SK-N-SH (cell line): ENCODE results near the gene ZDHHC8. TPM values are rescaled to one million over a fixed set of nuclear protein-coding genes. Genes with fewer than 3 reads are reported as not detected.
A peak's percentile ranks its signal among the peaks of the same experiment; 100 is the strongest.

ENCODE experiments used
- CTCF ChIA-PET: fragments of 300-600, 350-600 bp; formaldehyde crosslinking; extraction: SDS; loops from one replicate; lab custom pipeline; 2021; lab: Yijun Ruan, JAX
- POLR2A ChIA-PET: fragments of 350-600 bp; sonication (Branson Sonifier 250); formaldehyde crosslinking; extraction: SDS; loops from one replicate; lab custom pipeline; 2020; ENCODE audit warnings: antibody characterized with exemption, inconsistent platforms; lab: Yijun Ruan, JAX
- DNase-seq: peaks from one replicate; pipeline ENCODE4 v3.0.0; 2012
- H2AFZ ChIP-seq: fragments of 200-600 bp; sonication (generic); 2 replicates; pipeline ENCODE4 v1.8.1; 2016; ENCODE audit warnings: antibody characterized with exemption, mild to moderate bottlenecking, low read depth
- H3F3A ChIP-seq: fragments of 200-600 bp; sonication (generic); replicated peaks from 2 replicates; pipeline ENCODE3; 2016; ENCODE audit warnings: antibody characterized with exemption, mild to moderate bottlenecking; ENCODE audit not compliant: insufficient read depth
- H3K27ac ChIP-seq, 2 experiments: fragments of 200-500 bp in 1 of 2; fragments of 200-600 bp in 1 of 2; sonication (Bioruptor generic) in 1 of 2; sonication (generic), shearing (Covaris generic) in 1 of 2; 2 replicates each; pipeline versions ENCODE4 v1.5.1 to v1.6.1; 2014 to 2016; ENCODE audit warnings: low read depth in 2 of 2, inconsistent platforms in 1 of 2, low read length in 1 of 2, mild to moderate bottlenecking in 1 of 2, mixed read lengths in 1 of 2
- H3K27me3 ChIP-seq: fragments of 200-600 bp; sonication (generic), shearing (Covaris generic); 2 replicates; pipeline ENCODE4 v1.6.1; 2016; ENCODE audit warnings: mixed run types; ENCODE audit not compliant: insufficient read depth
- H3K36me3 ChIP-seq, 2 experiments: fragments of 200-500 bp in 1 of 2; fragments of 200-600 bp in 1 of 2; sonication (Bioruptor generic) in 1 of 2; sonication (generic) in 1 of 2; replicated peaks in 1 of 2; 2 replicates each; pipeline versions ENCODE3 to v1.5.1; 2014 to 2016; ENCODE audit warnings: low read length in 1 of 2, mild to moderate bottlenecking in 1 of 2; ENCODE audit not compliant: insufficient read depth in 2 of 2, control insufficient read depth in 1 of 2
- H3K4me1 ChIP-seq, 2 experiments: fragments of 200-500 bp in 1 of 2; fragments of 200-600 bp in 1 of 2; sonication (Bioruptor generic) in 1 of 2; sonication (generic), shearing (Covaris generic) in 1 of 2; 2 replicates each; pipeline versions ENCODE4 v1.5.1 to v1.6.1; 2014 to 2016; ENCODE audit warnings: low read depth in 1 of 2, low read length in 1 of 2, mixed run types in 1 of 2; ENCODE audit not compliant: insufficient read depth in 2 of 2, control insufficient read depth in 1 of 2
- H3K4me2 ChIP-seq: fragments of 200-600 bp; sonication (generic), shearing (Covaris generic); 2 replicates; pipeline ENCODE4 v1.6.1; 2017; ENCODE audit warnings: mixed run types
- H3K4me3 ChIP-seq, 2 experiments: fragments of 200-500 bp in 1 of 2; fragments of 200-600 bp in 1 of 2; sonication (Bioruptor generic) in 1 of 2; sonication (generic), shearing (Covaris generic) in 1 of 2; 2 replicates each; pipeline versions ENCODE4 v1.5.1 to v1.8.1; 2014 to 2016; ENCODE audit warnings: low read depth in 2 of 2, inconsistent platforms in 1 of 2, low read length in 1 of 2, mild to moderate bottlenecking in 1 of 2, mixed read lengths in 1 of 2, moderate library complexity in 1 of 2
- H3K79me2 ChIP-seq: fragments of 200-600 bp; sonication (generic); 2 replicates; pipeline ENCODE4 v1.8.1; 2017; ENCODE audit warnings: mild to moderate bottlenecking; ENCODE audit not compliant: insufficient read depth
- H3K9ac ChIP-seq: fragments of 200-600 bp; sonication (generic); 2 replicates; pipeline ENCODE4 v1.6.1; 2017; ENCODE audit warnings: mixed run types
- H3K9me2 ChIP-seq: fragments of 200-600 bp; sonication (generic); 2 replicates; pipeline ENCODE4 v1.6.1; 2017; ENCODE audit warnings: mixed run types
- H3K9me3 ChIP-seq: fragments of 200-600 bp; sonication (generic); 2 replicates; pipeline ENCODE4 v1.6.1; 2017; ENCODE audit warnings: mixed run types, mild to moderate bottlenecking, moderate library complexity
- H4K20me1 ChIP-seq: fragments of 200-600 bp; sonication (generic); 2 replicates; pipeline ENCODE4 v1.6.1; 2017; ENCODE audit warnings: mild to moderate bottlenecking, mixed run types; ENCODE audit not compliant: insufficient read depth
- CHD2 ChIP-seq: fragments of 150-350 bp; IDR thresholded peaks from 2 replicates; pipeline ENCODE4 v1.6.1; 2018; ENCODE audit warnings: low read length; ENCODE audit not compliant: partially characterized antibody
- FOSL2 ChIP-seq: IDR thresholded peaks from 2 replicates; pipeline ENCODE4 v1.4.0; 2012; ENCODE audit warnings: low read depth, mild to moderate bottlenecking, moderate library complexity, borderline replicate concordance
- FOXJ3 ChIP-seq: sonication (generic); formaldehyde crosslinking; IDR thresholded peaks from 2 replicates; pipeline ENCODE4 v1.5.1; 2020; ENCODE audit warnings: mild to moderate bottlenecking, missing genetic modification reagents
- FOXM1 ChIP-seq: IDR thresholded peaks from 2 replicates; pipeline ENCODE4 v1.4.0; 2012; ENCODE audit warnings: low read depth, mild to moderate bottlenecking
- GABPA ChIP-seq: IDR thresholded peaks from 2 replicates; pipeline ENCODE4 v1.4.0; 2012; ENCODE audit warnings: low read depth, mild to moderate bottlenecking
- IRF3 ChIP-seq: fragments of 150-350 bp; IDR thresholded peaks from 2 replicates; pipeline ENCODE4 v1.6.1; 2016; ENCODE audit warnings: mild to moderate bottlenecking, low read depth, low read length
- MXI1 ChIP-seq: IDR thresholded peaks from 2 replicates; pipeline ENCODE4 v1.6.1; 2012; ENCODE audit warnings: mild to moderate bottlenecking, low read depth, low read length, improper control_type of control experiment
- NFIC ChIP-seq: IDR thresholded peaks from 2 replicates; pipeline ENCODE4 v1.4.0; 2012; ENCODE audit warnings: borderline replicate concordance
- PBX3 ChIP-seq: IDR thresholded peaks from 2 replicates; pipeline ENCODE4; 2012
- RCOR1 ChIP-seq: fragments of 150-350 bp; IDR thresholded peaks from 2 replicates; pipeline ENCODE4 v1.6.1; 2017; ENCODE audit warnings: antibody characterized with exemption, low read length
- SIN3A ChIP-seq: IDR thresholded peaks from 2 replicates; pipeline ENCODE4 v1.6.1; 2012; ENCODE audit warnings: low read depth, mild to moderate bottlenecking, low read length, moderate library complexity, borderline replicate concordance
- TAF1 ChIP-seq: IDR thresholded peaks from 2 replicates; pipeline ENCODE4 v1.6.1; 2012; ENCODE audit warnings: low read depth, mild to moderate bottlenecking, low read length, moderate library complexity, borderline replicate concordance
- TEAD4 ChIP-seq: IDR thresholded peaks from 2 replicates; pipeline ENCODE4 v1.4.0; 2012; ENCODE audit warnings: mild to moderate bottlenecking, borderline replicate concordance; ENCODE audit not compliant: insufficient read depth
- WGBS: methylation state at CpG from one replicate; pipeline ENCODE4 v1.1.6; 2017; ENCODE audit warnings: low lambda C conversion rate; 5-methylcytosine and 5-hydroxymethylcytosine counted together
- polyA plus RNA-seq, 3 experiments: library from polyadenylated mRNA; depleted of rRNA; stranded (reverse); fragments of >200 nt; gene quantifications; 2 replicates each; pipeline ENCODE4 v1.2.3, GENCODE V29; 2012
- TF ChIP-seq, protein P1 (sequence below): fragments of 200-600 bp; sonication (generic); IDR thresholded peaks from 2 replicates; pipeline ENCODE4 v1.6.1; 2017; ENCODE audit warnings: antibody characterized with exemption, mild to moderate bottlenecking, moderate library complexity

ZDHHC8 gene, protein sequence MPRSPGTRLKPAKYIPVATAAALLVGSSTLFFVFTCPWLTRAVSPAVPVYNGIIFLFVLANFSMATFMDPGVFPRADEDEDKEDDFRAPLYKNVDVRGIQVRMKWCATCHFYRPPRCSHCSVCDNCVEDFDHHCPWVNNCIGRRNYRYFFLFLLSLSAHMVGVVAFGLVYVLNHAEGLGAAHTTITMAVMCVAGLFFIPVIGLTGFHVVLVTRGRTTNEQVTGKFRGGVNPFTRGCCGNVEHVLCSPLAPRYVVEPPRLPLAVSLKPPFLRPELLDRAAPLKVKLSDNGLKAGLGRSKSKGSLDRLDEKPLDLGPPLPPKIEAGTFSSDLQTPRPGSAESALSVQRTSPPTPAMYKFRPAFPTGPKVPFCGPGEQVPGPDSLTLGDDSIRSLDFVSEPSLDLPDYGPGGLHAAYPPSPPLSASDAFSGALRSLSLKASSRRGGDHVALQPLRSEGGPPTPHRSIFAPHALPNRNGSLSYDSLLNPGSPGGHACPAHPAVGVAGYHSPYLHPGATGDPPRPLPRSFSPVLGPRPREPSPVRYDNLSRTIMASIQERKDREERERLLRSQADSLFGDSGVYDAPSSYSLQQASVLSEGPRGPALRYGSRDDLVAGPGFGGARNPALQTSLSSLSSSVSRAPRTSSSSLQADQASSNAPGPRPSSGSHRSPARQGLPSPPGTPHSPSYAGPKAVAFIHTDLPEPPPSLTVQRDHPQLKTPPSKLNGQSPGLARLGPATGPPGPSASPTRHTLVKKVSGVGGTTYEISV
- polyA plus RNA-seq (2012; rRNA removed), result 36.5 and 65.3 TPM in 2 replicates
- 21.9 and 35.0 TPM in 2 replicates for polyA plus RNA-seq (2012; cell fraction: cytosol; rRNA removed)
- polyA plus RNA-seq (2012; cell fraction: nucleus; rRNA removed), result 436 and 508 TPM in 2 replicates

DNA sequence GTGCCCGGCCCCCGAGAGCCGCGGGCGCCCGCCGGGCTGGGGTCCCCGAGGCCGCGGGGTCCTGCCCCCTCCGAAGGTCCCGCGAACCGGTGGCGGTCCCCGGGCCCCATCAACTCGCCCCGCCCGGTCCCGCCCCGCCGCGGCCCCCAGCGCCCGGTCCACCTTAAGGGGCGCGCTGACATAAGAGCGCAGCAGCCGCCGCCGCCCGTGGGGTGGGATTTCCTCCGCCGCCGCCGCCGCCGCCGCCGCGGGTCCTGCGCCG is at the start of gene ZDHHC8:
TSS of gene ZDHHC8 (plus strand) at position 208 of the 262 bp plus-strand sequence. CDS start 144 bp downstream, outside the sequence.
- CTCF ChIA-PET, result no interaction called here
- no peaks in the 10 kb centered on the region for H3K9me3 ChIP-seq
- peak within 1 kb of the TSS; percentile 92 for H3K4me2 ChIP-seq
- H4K20me1 ChIP-seq, result peaks cover 36% of the 10 kb centered on the region
- H3K9me2 ChIP-seq, result no peaks in the 10 kb centered on the region
- H3K27me3 ChIP-seq, result no peaks in the 10 kb centered on the region
- H3K4me1 ChIP-seq, result peaks cover 0 to 45% of the 10 kb centered on the region in 2 experiments; a peak in 1 of 4 replicates
- WGBS, result no CpG with 5 or more reads among the region's 43 CpGs
- no peak for DNase-seq
- peak within 1 kb of the TSS; percentile 75 to 94 for H3K27ac ChIP-seq
- peaks cover 48% of the 10 kb centered on the region for H3K79me2 ChIP-seq
- TF ChIP-seq PBX3 (no peak), GABPA (0 out of 2 replicates have a peak, but pooled peaks have one; percentile 12)
- H3K9ac ChIP-seq, result peak within 1 kb of the TSS; percentile 81
- peak within 1 kb of the TSS; percentile 80 to 95 for H3K4me3 ChIP-seq
- POLR2A ChIA-PET, result interaction anchor here (1.1 to 1.5 kb wide), 2 partner anchors 7 to 15 kb away, joined by 3 to 4 read pairs; partner anchors contain the start of gene TRMT2A
- H3K36me3 ChIP-seq, result peaks cover 0 to 19% of the 10 kb centered on the region in 2 experiments
- H3F3A ChIP-seq, result peaks cover 14% of the 10 kb centered on the region
- H2AFZ ChIP-seq, result peak within 1 kb of the TSS; percentile 70; the same call in 1 of the 2 replicates

GRCh38 chr22:20083157-20083890 is 48.3 kb upstream of the ZDHHC8 start:
- POLR2A ChIA-PET, result no interaction called here
- H3K4me1 ChIP-seq, result peaks cover 7 to 27% of the 10 kb centered on the region in 2 experiments; a peak in 1 of 4 replicates
- H3K27ac ChIP-seq, result no peak overlapping the region
- H3K4me2 ChIP-seq, result peak overlapping the region; percentile 83; the same call in 1 of the 2 replicates
- peaks cover 30 to 36% of the 10 kb centered on the region in 2 experiments for H3K36me3 ChIP-seq
- TF ChIP-seq FOSL2, result no peak
- no peak for TF ChIP-seq TAF1
- no peak for TF ChIP-seq CHD2
- TF ChIP-seq IRF3, result no peak
- no peak for TF ChIP-seq FOXM1
- no peak for TF ChIP-seq SIN3A
- no peak for TF ChIP-seq FOXJ3 (CRISPR knock-in tag)
- TF ChIP-seq NFIC, result no peak
- TF ChIP-seq, protein P1, sequence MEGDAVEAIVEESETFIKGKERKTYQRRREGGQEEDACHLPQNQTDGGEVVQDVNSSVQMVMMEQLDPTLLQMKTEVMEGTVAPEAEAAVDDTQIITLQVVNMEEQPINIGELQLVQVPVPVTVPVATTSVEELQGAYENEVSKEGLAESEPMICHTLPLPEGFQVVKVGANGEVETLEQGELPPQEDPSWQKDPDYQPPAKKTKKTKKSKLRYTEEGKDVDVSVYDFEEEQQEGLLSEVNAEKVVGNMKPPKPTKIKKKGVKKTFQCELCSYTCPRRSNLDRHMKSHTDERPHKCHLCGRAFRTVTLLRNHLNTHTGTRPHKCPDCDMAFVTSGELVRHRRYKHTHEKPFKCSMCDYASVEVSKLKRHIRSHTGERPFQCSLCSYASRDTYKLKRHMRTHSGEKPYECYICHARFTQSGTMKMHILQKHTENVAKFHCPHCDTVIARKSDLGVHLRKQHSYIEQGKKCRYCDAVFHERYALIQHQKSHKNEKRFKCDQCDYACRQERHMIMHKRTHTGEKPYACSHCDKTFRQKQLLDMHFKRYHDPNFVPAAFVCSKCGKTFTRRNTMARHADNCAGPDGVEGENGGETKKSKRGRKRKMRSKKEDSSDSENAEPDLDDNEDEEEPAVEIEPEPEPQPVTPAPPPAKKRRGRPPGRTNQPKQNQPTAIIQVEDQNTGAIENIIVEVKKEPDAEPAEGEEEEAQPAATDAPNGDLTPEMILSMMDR, result no peak
- TF ChIP-seq MXI1, result no peak
- no peak for TF ChIP-seq RCOR1
- TF ChIP-seq TEAD4, result no peak
- no peak overlapping the region for H3K9ac ChIP-seq
- H3K9me2 ChIP-seq, result no peaks in the 10 kb centered on the region
- CTCF ChIA-PET, result interaction anchor here (0.6 to 1.8 kb wide), 5 partner anchors 23 to 114 kb away, joined by 3 to 6 read pairs (median 3); partner anchors contain the start of gene TRMT2A
- H3K27me3 ChIP-seq, result no peaks in the 10 kb centered on the region
- H3K4me3 ChIP-seq, result no peak overlapping the region
- peaks cover 6% of the 10 kb centered on the region for H3F3A ChIP-seq
- 94% methylated on average over 10 of the region's 10 CpGs for WGBS
- H3K9me3 ChIP-seq, result no peaks in the 10 kb centered on the region
- peaks cover 60% of the 10 kb centered on the region for H4K20me1 ChIP-seq
- no peak overlapping the region for H2AFZ ChIP-seq
- no peak for DNase-seq
- H3K79me2 ChIP-seq, result peaks cover 80% of the 10 kb centered on the region
